SKM-1 treated with dmso at 0.1 percent for 144 hours (cell line): ENCODE data around the gene GFI1.
"Not testable (repeated sequence)": the region's sequence is repeated elsewhere in the genome, so short reads cannot be mapped to it uniquely, and the experiment has no call there.

Experiments used
- DNase-seq: peaks from one replicate; lab custom pipeline; 2025; ENCODE audit not compliant: unreplicated experiment; lab: John Stamatoyannopoulos, UW

GFI1 gene

GRCh38 chr1:92466683-92467352 lies 19.9 kb downstream of the GFI1 start:
- no peak for DNase-seq

GRCh38 chr1:92465256-92465647 lies 21.5 kb downstream of the GFI1 start:
- DNase-seq = no peak

GRCh38 chr1:92464588-92465255 lies 22.0 kb downstream of the GFI1 start:
- no peak for DNase-seq

GRCh38 chr1:92461364-92462097 lies 25.2 kb downstream of the GFI1 start:
- DNase-seq = peak; percentile 58

- DNase-seq = peak; percentile 99
Measured at GRCh38 chr1:92459871-92460320, 26.8 kb downstream of the GFI1 start.

GRCh38 chr1:92458146-92458545 lies 28.6 kb downstream of the GFI1 start:
- DNase-seq = no peak

GRCh38 chr1:92447976-92448375 lies 38.7 kb downstream of the GFI1 start:
- no peak for DNase-seq

- no peak for DNase-seq
Measured at GRCh38 chr1:92447033-92447681, 39.6 kb downstream of the GFI1 start.

- no peak for DNase-seq
Measured at GRCh38 chr1:92446546-92446945, 40.2 kb downstream of the GFI1 start.

GRCh38 chr1:92445865-92446264 lies 40.9 kb downstream of the GFI1 start:
- DNase-seq = no peak

- no peak for DNase-seq
Measured at GRCh38 chr1:92444351-92444750, 42.4 kb downstream of the GFI1 start.

GRCh38 chr1:92443893-92444292 lies 42.8 kb downstream of the GFI1 start:
- DNase-seq = no peak

GRCh38 chr1:92442351-92442750 lies 44.4 kb downstream of the GFI1 start:
- DNase-seq = no peak

- no peak for DNase-seq
Measured at GRCh38 chr1:92441697-92442342, 44.9 kb downstream of the GFI1 start.

- no peak for DNase-seq
Measured at GRCh38 chr1:92441316-92441696, 45.4 kb downstream of the GFI1 start.

GRCh38 chr1:92439291-92439690 lies 47.4 kb downstream of the GFI1 start:
- no peak for DNase-seq

- DNase-seq = not testable (repeated sequence)
Measured at GRCh38 chr1:92434572-92434971, 52.2 kb downstream of the GFI1 start.

GRCh38 chr1:92430030-92430429 lies 56.7 kb downstream of the GFI1 start:
- no peak for DNase-seq

GRCh38 chr1:92425617-92426016 lies 61.1 kb downstream of the GFI1 start:
- no peak for DNase-seq
